ENCODE results near the gene CTNND1. TPM values are rescaled to one million over a fixed set of nuclear protein-coding genes. Genes with fewer than 3 reads are reported as not detected.

CTNND1 gene
- total and polyA plus RNA-seq, 3 donors from 2014 or later: 134 to 227 (median 178) TPM

GRCh38 chr11:57764972-57765371 is 3.4 kb downstream of the CTNND1 start:
- peaks cover 22% of the 10 kb centered on the region for H3K4me1 ChIP-seq
- intact Hi-C loops (cut with DNase I; ENCODE audit: low total_unique reads): no loop called here
- WGBS, 2 donors: 21 to 41% methylated on average over 2 of the region's 2 CpGs

GRCh38 chr11:57770793-57771192 is 9.2 kb downstream of the CTNND1 start:
- Histone ChIP-seq H3K27me3 (no peaks in the 10 kb centered on the region), H3K4me1 (peaks cover 42% of the 10 kb centered on the region), H3K27ac (no peak overlapping the region), H3K4me3 (no peak overlapping the region), H3K9me3 (no peaks in the 10 kb centered on the region), H3K36me3 (ENCODE audit: low read depth, missing control alignments) (no peaks in the 10 kb centered on the region)
- WGBS, 2 donors: 51 to 61% methylated on average over 1 of the region's 1 CpG
- DNase-seq: no peak
- TF ChIP-seq CTCF (IDR thresholded peaks at IDR 0.05): no peak
- no peak for TF ChIP-seq POLR2A (IDR thresholded peaks at IDR 0.05)
- intact Hi-C loops (cut with DNase I; ENCODE audit: low total_unique reads): no loop called here

More at GRCh38 chr11:57764972-57765371, 3.4 kb downstream of the CTNND1 start:
- H3K27me3 ChIP-seq: no peaks in the 10 kb centered on the region
- H3K9me3 ChIP-seq: no peaks in the 10 kb centered on the region
- H3K36me3 ChIP-seq (ENCODE audit: low read depth, missing control alignments): no peaks in the 10 kb centered on the region
- H3K4me3 ChIP-seq: peak overlapping the region in 1 of 2 donors; percentile 64
- no peak for TF ChIP-seq POLR2A (IDR thresholded peaks at IDR 0.05)
- no peak for TF ChIP-seq CTCF (IDR thresholded peaks at IDR 0.05)
- no peak for DNase-seq
- peak overlapping the region; percentile 8 to 76 for H3K27ac ChIP-seq

- no peak overlapping the region for H3K4me3 ChIP-seq
- intact Hi-C loops (cut with DNase I; ENCODE audit: low total_unique reads): no loop called here
- peaks cover 48% of the 10 kb centered on the region for H3K4me1 ChIP-seq
- TF ChIP-seq CTCF (IDR thresholded peaks at IDR 0.05) (no peak), POLR2A (IDR thresholded peaks at IDR 0.05) (no peak)
- DNase-seq: no peak
- H3K27ac ChIP-seq: no peak overlapping the region
- no peaks in the 10 kb centered on the region for H3K36me3 ChIP-seq (ENCODE audit: low read depth, missing control alignments)
- H3K27me3 ChIP-seq: no peaks in the 10 kb centered on the region
- no peaks in the 10 kb centered on the region for H3K9me3 ChIP-seq
- WGBS, 2 donors: 70 to 83% methylated on average over 3 of the region's 3 CpGs
Measured at GRCh38 chr11:57771365-57771764, 9.8 kb downstream of the CTNND1 start.

- Histone ChIP-seq H3K27me3 (no peaks in the 10 kb centered on the region), H3K9me3 (no peaks in the 10 kb centered on the region), H3K4me3 (no peak overlapping the region), H3K36me3 (ENCODE audit: low read depth, missing control alignments) (no peaks in the 10 kb centered on the region), H3K27ac (peak overlapping the region in 1 of 2 donors; percentile 45), H3K4me1 (peaks cover 60% of the 10 kb centered on the region)
- intact Hi-C loops (cut with DNase I; ENCODE audit: low total_unique reads): no loop called here
- 64 to 71% methylated on average over 4 of the region's 4 CpGs for WGBS, 2 donors
- DNase-seq: no peak
- TF ChIP-seq CTCF (IDR thresholded peaks at IDR 0.05) (no peak), POLR2A (IDR thresholded peaks at IDR 0.05) (no peak)
Measured at GRCh38 chr11:57772562-57772961, 11.0 kb downstream of the CTNND1 start.

GRCh38 chr11:57773026-57773598 is 11.5 kb downstream of the CTNND1 start:
- no peaks in the 10 kb centered on the region for H3K36me3 ChIP-seq (ENCODE audit: low read depth, missing control alignments)
- TF ChIP-seq CTCF (IDR thresholded peaks at IDR 0.05) (no peak), POLR2A (IDR thresholded peaks at IDR 0.05) (no peak)
- DNase-seq: no peak
- intact Hi-C loops (cut with DNase I; ENCODE audit: low total_unique reads): no loop called here
- peaks cover 62% of the 10 kb centered on the region for H3K4me1 ChIP-seq
- 72 to 77% methylated on average over 5 of the region's 5 CpGs for WGBS, 2 donors
- H3K4me3 ChIP-seq: no peak overlapping the region
- H3K27ac ChIP-seq: peak overlapping the region in 1 of 2 donors; percentile 45
- no peaks in the 10 kb centered on the region for H3K9me3 ChIP-seq
- H3K27me3 ChIP-seq: no peaks in the 10 kb centered on the region

Measured in testis (tissue), 3 donors.